ENCODE data around the gene METRN.
"Not testable (repeated sequence)": the region's sequence is repeated elsewhere in the genome, so short reads cannot be mapped to it uniquely, and the experiment has no call there.

METRN gene

GRCh38 chr16:734981-735881 lies 20.3 kb downstream of the METRN start:
- no peak for DNase-seq (ENCODE audit: low read depth)

DNA sequence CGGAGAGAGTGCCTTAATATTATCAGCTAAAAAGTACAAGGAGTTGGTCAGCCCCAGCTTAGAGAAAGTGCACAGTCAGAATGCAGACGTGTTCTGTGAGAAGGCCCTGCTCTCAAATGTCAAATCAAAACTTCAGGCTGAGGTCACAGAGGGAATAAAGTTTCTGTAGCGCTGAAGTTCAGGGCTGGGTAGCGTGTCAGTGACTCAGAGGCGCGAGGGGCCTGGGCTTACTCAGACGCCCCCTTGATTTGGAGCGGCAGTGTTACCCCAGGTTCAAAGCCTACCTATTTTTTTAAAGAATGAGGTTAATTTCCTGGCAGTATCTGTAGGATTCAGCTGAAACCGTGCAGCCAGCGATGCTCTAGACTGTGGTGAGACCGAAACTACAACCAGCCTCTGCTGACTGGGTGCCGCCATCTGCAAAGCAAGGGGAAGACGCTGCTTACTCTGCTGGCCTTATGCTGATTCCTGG lies 21.1 kb downstream of the METRN start:
- DNase-seq (ENCODE audit: low read depth): no peak

- DNase-seq (ENCODE audit: low read depth): no peak
Observed at GRCh38 chr16:736936-737481, 22.1 kb downstream of the METRN start.

DNA sequence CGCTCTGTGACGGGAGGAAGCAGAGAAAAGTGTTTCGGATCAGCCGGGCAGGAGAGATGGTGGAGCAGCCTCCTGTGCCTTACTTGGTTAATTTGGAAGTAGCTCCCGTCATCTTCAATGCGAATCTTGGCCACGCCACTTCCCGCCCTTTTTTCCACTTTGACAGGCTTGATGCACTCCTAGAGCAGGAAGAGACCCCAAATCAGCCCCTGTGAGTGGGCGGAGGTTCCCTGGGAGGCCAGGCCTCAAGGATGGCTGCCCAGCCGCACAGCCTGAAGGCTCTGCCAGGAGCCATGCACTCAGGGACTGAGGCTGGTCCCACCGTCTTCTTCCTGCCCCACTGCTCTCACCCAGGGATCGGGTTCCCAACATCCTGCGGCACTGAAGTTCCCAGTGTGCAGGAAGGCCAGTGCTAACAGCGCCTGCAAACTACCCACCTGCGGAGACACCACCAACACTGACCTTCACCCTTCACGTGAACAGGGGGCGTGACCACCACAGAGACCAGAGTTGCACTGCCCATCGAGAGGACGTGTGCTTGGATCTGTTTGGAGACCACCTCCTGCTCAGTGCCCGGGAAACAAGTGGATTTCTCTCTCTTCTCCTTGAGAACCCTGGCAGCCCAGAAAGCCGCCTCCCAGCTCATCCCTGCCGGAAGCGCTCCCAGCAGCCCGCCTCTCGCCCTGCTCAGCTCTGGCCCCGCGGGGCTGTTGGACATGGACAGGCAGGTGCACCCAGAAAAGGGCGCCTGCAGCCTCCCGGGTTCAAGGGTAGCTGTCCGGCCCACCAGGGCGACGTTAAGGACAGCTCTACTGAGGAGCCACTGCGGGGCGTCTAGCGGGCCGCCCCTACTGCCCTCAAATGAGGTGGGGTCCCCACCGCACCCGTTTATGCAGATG lies 24.9 kb downstream of the METRN start:
- DNase-seq (ENCODE audit: low read depth): no peak

DNA sequence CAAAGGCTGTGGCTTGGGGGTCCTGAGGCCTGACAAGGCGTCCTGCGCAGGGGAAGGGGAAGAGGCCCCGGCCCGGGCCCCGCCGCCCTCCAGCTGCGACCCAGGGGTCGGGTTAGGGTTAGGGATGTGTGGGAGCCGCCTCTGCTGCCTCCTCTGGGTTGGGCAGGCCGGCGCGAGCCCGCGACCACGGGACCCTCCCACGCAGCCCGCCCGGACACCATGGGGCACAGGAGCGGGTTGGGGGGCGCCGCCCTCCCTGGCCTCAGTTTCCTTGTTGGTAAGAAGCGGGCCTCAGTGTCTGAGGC lies 25.5 kb downstream of the METRN start:
- no peak for DNase-seq (ENCODE audit: low read depth)

GRCh38 chr16:740764-741505 lies 26.0 kb downstream of the METRN start, which contains the start of gene CIAO3:
Gene CIAO3 (minus strand): TSS chr16:740997. CDS start chr16:740985, 12 bp downstream.
- peak; percentile 89 for DNase-seq (ENCODE audit: low read depth)

GRCh38 chr16:741986-742629 lies 27.2 kb downstream of the METRN start:
- DNase-seq (ENCODE audit: low read depth): no peak

DNA sequence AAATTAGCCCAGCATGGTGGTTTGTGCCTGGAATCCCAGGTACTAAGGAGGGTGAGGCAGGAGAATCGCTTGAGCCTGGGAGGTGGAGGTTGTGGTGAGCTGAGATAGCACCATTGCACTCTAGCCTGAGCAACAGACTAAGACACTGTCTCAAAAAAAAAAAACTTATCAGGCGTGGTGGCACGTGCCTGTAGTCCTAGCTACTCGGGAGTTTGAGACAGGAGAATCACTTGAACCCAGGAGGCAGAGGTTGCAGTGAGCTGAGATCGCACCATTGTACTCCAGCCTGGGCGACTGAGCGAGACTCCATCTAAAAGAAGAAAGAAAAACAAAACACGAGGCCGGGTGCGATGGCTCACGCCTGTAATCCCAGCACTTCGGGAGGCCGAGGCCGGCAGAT lies 28.0 kb downstream of the METRN start:
- DNase-seq (ENCODE audit: low read depth): not testable (repeated sequence)

GRCh38 chr16:743794-744500 lies 29.0 kb downstream of the METRN start:
- no peak for DNase-seq (ENCODE audit: low read depth)

DNA sequence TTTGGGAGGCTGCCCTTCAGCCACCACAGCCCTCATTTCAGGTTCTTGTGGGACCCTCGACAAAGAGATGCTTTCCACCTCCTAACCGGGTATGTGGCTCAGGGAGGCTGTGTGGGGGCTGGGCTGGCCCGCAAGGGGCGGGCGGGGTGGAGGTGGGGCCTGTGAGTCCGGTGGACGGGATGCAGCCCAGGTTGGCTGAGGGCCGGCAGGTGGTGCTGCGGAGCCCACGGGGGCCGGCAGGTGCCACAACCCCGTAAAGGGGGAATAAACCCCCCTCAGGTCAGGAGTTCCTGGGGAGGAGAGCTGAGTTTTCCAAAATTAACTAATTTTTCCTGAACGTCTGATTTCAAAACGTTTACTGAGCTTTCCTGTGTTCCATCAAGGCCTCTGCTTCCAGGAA lies 30.8 kb downstream of the METRN start:
- DNase-seq (ENCODE audit: low read depth): no peak

GRCh38 chr16:746637-747036 lies 31.7 kb downstream of the METRN start:
- no peak for DNase-seq (ENCODE audit: low read depth)

DNA sequence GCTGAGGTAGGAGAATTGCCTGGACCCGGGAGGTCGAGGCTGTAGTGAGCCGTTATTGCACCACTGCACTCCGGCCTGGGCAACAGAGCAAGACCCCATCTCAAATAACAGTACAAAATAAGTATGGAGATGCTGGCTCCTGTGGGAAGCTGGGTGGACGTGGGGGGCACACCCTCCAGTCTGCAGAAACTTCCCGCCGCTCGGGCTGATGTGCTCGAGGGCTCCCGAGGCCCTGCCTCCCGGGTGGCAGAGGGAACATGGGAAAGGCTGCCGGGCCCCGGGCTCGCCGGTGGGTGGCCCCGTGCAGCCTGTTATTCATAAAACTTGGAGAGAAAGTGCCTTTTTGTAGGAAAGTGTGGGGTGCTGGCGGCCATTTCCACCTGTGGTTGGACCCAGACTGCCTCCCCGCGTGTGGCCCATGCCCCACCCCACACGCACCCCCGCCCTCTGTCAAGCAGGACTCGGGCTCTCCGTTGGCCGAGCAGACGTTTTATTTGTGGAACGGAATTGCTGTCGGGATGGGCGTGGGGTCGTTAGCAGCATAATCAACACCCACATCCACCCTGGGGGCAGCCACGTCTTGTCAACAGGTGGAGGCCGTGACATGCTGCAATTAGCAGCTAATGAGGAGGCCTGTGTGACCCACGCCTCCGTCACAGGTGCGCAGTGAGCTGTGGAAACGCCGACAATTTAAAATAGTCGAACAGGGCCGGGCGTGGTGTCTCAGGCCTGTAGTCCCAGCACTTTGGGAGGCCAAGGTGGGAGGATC lies 33.2 kb downstream of the METRN start:
- no peak for DNase-seq (ENCODE audit: low read depth)

- DNase-seq (ENCODE audit: low read depth): no peak
Observed at GRCh38 chr16:749010-749409, 34.1 kb downstream of the METRN start.

DNA sequence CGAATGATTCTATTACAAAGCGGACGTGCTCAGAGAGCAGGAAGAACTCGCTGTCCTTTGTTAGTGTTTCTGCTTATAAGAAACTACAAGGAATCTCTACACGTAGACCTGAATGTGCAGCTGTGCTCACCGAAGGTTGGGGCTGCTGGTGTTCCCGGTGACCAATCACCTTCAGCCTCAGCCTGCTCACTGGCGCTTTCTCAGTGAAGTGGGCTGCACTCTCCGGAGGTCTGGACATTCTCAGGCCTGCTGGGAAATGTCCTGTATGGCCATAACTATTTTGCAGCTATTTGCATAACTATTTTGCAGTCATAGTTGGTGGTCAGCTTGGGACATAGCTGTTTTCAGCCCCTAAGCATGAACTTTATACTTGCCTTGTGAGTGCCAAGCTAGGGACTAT lies 35.6 kb downstream of the METRN start:
- no peak for DNase-seq (ENCODE audit: low read depth)

DNA sequence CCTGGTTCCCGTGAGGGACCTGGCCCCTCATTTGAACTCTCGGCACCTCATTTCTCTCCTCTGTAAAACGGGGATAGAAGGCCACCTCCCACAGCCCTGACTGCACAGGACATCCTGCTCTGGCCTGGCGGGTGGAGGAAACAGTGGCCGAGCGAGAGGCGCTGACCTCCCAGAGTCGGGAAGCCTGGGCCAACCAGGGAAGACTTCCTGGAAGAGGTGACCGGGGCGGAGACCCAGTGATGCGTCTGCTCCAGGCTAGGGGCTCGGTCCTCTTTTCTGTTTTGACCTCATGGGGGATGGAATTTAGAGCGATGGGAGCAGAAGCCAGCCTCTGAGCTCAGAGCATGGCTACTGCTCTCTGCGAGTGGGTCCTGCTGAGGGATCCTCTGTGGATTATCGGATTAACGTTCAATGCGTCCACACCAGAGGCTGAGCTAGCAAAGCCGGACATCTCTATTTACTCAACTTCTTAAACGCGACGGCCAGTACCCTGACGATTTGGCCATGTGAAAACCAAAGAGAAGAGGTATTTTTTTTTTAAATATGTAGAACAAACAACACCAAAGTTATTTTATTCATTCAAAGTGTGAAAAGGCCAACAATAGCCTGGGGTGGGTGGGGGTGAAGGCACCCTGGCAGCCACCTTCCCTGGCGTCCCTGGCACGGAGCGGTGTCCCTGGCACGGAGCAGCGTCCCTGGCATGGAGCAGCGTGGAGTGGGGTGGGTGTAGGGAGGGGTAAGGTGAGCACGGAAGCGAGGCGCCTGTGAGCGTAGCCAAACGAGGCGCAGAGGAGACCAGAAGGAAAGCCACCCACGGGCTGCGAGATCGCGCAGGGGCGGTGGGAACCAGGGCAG lies 36.5 kb downstream of the METRN start:
- no peak for DNase-seq (ENCODE audit: low read depth)

DNA sequence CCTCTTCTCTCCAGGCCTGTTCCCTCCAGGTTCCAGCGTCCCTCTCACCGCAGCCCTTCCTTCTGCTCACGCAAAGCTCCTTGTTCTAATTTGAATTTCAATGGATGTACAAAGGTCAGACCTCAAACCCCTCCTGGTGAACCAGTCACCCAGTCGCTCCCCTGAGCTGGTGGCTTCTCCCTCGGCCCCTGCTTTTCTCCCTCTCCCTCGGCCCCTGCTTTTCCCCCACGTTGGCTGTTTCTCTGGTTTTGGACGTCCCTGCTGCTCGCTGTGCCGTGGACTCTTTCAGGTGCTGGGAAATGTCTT lies 37.0 kb downstream of the METRN start:
- DNase-seq (ENCODE audit: low read depth): no peak

GRCh38 chr16:754121-754607 lies 39.2 kb downstream of the METRN start:
- DNase-seq (ENCODE audit: low read depth): not testable (repeated sequence)

- DNase-seq (ENCODE audit: low read depth): no peak
Observed at GRCh38 chr16:754656-755055, 39.7 kb downstream of the METRN start.

DNA sequence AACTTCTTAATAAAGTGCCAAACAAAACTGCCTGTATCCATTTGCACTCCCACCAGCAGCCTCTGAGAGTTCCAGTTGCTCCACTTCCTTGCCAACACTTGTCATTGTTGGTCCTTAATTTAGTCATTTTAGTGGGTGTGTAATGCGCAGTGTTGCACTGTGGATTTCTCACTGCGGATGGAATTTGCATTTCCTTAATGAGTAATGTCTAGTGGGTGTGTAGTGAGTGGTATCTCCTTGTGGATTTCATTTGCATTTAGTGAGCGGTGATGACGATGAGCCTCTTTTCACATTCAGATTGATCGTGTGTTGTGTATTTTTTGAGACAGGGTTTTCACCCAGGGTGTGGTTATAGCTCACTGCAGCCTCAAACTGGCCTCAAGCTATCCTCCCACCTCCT lies 41.5 kb downstream of the METRN start:
- no peak for DNase-seq (ENCODE audit: low read depth)

Data from stimulated activated CD8-positive, alpha-beta memory T cell treated with anti-CD3 and anti-CD28 coated beads, Interleukin-12 subunit alpha, Interleukin-12 subunit beta, amount 100 ng/mL, for 4 hours (primary cell).